HepG2 (cell line): ENCODE measurements around the gene NRSN2. TPM values are rescaled to one million over a fixed set of nuclear protein-coding genes. Genes with fewer than 3 reads are reported as not detected.

Source experiments
- ATAD3A ChIP-seq: sonication (generic); formaldehyde crosslinking; IDR thresholded peaks from 2 replicates; pipeline ENCODE4 v1.4.0; 2020; ENCODE audit warnings: missing genetic modification reagents
- BHLHE40 ChIP-seq: IDR thresholded peaks from 2 replicates; pipeline ENCODE4 v1.6.1; 2011; ENCODE audit warnings: low read length, improper control_type of control experiment
- CAMTA2 ChIP-seq: sonication (generic); formaldehyde crosslinking; IDR thresholded peaks from 2 replicates; pipeline ENCODE4 v1.4.0; 2020; ENCODE audit warnings: mild to moderate bottlenecking, missing genetic modification reagents, borderline replicate concordance
- HOXA5 ChIP-seq: sonication (generic); formaldehyde crosslinking; IDR thresholded peaks from 2 replicates; pipeline ENCODE4 v1.4.0; 2020; ENCODE audit warnings: missing genetic modification reagents
- PCBP1 ChIP-seq: fragments of 200-400 bp; formaldehyde crosslinking; IDR thresholded peaks from 2 replicates; pipeline ENCODE4 v1.6.1; 2017; ENCODE audit warnings: mild to moderate bottlenecking, low read depth, low read length, borderline replicate concordance
- SAFB2 ChIP-seq: sonication (generic); formaldehyde crosslinking; IDR thresholded peaks from 2 replicates; pipeline ENCODE4 v1.5.1; 2020; ENCODE audit warnings: missing genetic modification reagents, low read depth, mild to moderate bottlenecking, borderline replicate concordance
- SMC3 ChIP-seq: IDR thresholded peaks from 2 replicates; pipeline ENCODE4 v1.6.1; 2011; ENCODE audit warnings: low read length, improper control_type of control experiment
- ZFP41 ChIP-seq: sonication (generic); formaldehyde crosslinking; IDR thresholded peaks from 2 replicates; pipeline ENCODE4 v1.4.0; 2020; ENCODE audit warnings: mild to moderate bottlenecking, missing genetic modification reagents, borderline replicate concordance
- ZNF136 ChIP-seq: sonication (generic); formaldehyde crosslinking; IDR thresholded peaks from 2 replicates; pipeline ENCODE4 v1.8.1; 2022; ENCODE audit warnings: low read depth, mild to moderate bottlenecking, moderate library complexity, missing genetic modification reagents
- ZNF232 ChIP-seq: sonication (generic); formaldehyde crosslinking; IDR thresholded peaks from 2 replicates; pipeline ENCODE4 v1.4.0; 2020; ENCODE audit warnings: missing genetic modification reagents, borderline replicate concordance
- ZNF263 ChIP-seq: sonication (generic); formaldehyde crosslinking; IDR thresholded peaks from 2 replicates; pipeline ENCODE4 v1.4.0; 2020; ENCODE audit warnings: missing genetic modification reagents
- ZNF550 ChIP-seq: sonication (generic); formaldehyde crosslinking; IDR thresholded peaks from 2 replicates; pipeline ENCODE4 v1.4.0; 2020; ENCODE audit warnings: mild to moderate bottlenecking, missing genetic modification reagents, borderline replicate concordance
- ZNF644 ChIP-seq: IDR thresholded peaks from 2 replicates; pipeline ENCODE4 v1.6.1; 2016; ENCODE audit warnings: low read depth
- ZNF761 ChIP-seq: sonication (generic); formaldehyde crosslinking; conservative IDR thresholded peaks from 2 replicates; pipeline ENCODE4 v1.4.0; 2020; ENCODE audit warnings: mild to moderate bottlenecking, missing genetic modification reagents
- ZNF841 ChIP-seq: sonication (generic); formaldehyde crosslinking; IDR thresholded peaks from 2 replicates; pipeline ENCODE4 v1.8.1; 2023; ENCODE audit warnings: missing genetic modification reagents, borderline replicate concordance
- polyA plus RNA-seq, 8 experiments: library from polyadenylated mRNA; depleted of rRNA in 3 of 8; stranded (reverse) in 7 of 8; unstranded in 1 of 8; fragments of >200 nt; fragmentation: Illumina TruSeq in 4 of 8; extraction: Trizol in 4 of 8; gene quantifications; 2 replicates each; pipeline versions ENCODE4 v1.2.1 to v1.2.3, GENCODE V29; 2011 to 2016; ENCODE audit warnings: low read depth in 4 of 8, missing spikeins in 1 of 8, mixed read lengths in 1 of 8; ENCODE audit not compliant: insufficient read depth in 1 of 8
- total RNA-seq, 5 experiments: library from RNA; depleted of rRNA; stranded (reverse); fragments of >200 nt; fragmentation: Illumina TruSeq; extraction: Trizol; gene quantifications; 2 replicates each; pipeline ENCODE4 v1.2.3, GENCODE V29; 2016; ENCODE audit warnings: low read depth in 1 of 5
- TF ChIP-seq, protein P1 (sequence below): sonication (generic); formaldehyde crosslinking; IDR thresholded peaks from 2 replicates; pipeline ENCODE4 v1.4.0; 2020; ENCODE audit warnings: missing genetic modification reagents
- TF ChIP-seq, protein P2 (sequence below): sonication (generic); formaldehyde crosslinking; IDR thresholded peaks from 2 replicates; pipeline ENCODE4 v1.9.0; 2021; ENCODE audit warnings: missing genetic modification reagents, mild to moderate bottlenecking, borderline replicate concordance
- TF ChIP-seq, protein P3 (sequence below): fragments of 450-650 bp; IDR thresholded peaks from 2 replicates; pipeline ENCODE4 v1.6.1; 2017; ENCODE audit warnings: mild to moderate bottlenecking
- TF ChIP-seq, protein P4 (sequence below): sonication (generic); IDR thresholded peaks from 2 replicates; pipeline ENCODE4 v1.6.1; 2016; ENCODE audit warnings: low read depth, borderline replicate concordance
- TF ChIP-seq, protein P5 (sequence below): sonication (generic); formaldehyde crosslinking; IDR thresholded peaks from 2 replicates; pipeline ENCODE4 v1.8.1; 2023; ENCODE audit warnings: missing genetic modification reagents, inconsistent platforms, borderline replicate concordance

The NRSN2 gene
- total and polyA plus RNA-seq, 2 of the 13 experiments (the other 11 are each of a cell fraction or from before 2014, with no cell fraction given), result 32.3 to 49.4 TPM

DNA sequence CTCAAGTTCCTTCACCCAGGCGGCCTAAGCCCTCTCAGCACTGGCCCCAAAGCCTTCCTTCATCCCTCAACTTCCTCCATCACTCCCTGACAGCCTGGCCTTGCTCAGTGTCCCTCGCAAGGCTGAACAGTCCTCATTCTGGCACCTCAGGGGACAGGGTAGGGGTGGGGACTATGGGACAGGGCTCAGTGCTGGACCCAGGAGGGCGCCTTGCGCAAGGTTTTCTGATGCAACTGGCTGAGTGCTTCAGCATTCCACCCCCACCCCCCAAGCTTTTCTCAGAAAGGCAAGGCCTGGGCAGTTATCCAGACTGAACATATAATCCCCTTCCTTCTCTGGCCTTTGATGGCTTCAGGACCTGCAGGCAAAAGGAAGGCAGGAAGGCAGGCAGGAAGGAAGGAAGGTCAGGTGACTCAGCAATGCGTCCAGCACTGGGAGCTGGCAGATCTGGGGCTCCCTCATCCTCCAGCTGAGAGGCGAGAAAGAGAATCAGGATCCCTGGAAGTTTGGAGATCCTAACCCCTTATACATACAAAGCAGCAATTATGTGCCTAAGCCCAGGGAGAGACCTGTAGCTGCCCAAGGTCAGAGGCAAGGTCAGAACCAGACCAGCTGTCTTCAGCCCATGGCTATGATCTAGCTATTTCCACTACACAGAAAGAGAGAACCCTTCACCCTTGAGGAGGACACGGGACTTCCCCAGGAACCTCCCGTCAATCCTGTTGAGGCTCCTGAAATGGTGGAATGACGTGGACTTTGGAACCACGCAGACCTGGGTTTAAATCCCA lies 25.0 kb downstream of the NRSN2 start (continued):
- TF ChIP-seq, protein P1, sequence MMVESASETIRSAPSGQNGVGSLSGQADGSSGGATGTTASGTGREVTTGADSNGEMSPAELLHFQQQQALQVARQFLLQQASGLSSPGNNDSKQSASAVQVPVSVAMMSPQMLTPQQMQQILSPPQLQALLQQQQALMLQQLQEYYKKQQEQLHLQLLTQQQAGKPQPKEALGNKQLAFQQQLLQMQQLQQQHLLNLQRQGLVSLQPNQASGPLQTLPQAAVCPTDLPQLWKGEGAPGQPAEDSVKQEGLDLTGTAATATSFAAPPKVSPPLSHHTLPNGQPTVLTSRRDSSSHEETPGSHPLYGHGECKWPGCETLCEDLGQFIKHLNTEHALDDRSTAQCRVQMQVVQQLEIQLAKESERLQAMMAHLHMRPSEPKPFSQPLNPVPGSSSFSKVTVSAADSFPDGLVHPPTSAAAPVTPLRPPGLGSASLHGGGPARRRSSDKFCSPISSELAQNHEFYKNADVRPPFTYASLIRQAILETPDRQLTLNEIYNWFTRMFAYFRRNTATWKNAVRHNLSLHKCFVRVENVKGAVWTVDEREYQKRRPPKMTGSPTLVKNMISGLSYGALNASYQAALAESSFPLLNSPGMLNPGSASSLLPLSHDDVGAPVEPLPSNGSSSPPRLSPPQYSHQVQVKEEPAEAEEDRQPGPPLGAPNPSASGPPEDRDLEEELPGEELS, result peak; percentile 95
- peak; percentile 64 for TF ChIP-seq ZNF263 (CRISPR knock-in tag)
- 0 out of 2 replicates have a peak, but pooled peaks have one; percentile 71 for TF ChIP-seq SAFB2 (CRISPR knock-in tag)
- TF ChIP-seq ZNF761 (CRISPR knock-in tag), result peak; percentile 87; the same call in 1 of the 2 replicates
- TF ChIP-seq, protein P2, sequence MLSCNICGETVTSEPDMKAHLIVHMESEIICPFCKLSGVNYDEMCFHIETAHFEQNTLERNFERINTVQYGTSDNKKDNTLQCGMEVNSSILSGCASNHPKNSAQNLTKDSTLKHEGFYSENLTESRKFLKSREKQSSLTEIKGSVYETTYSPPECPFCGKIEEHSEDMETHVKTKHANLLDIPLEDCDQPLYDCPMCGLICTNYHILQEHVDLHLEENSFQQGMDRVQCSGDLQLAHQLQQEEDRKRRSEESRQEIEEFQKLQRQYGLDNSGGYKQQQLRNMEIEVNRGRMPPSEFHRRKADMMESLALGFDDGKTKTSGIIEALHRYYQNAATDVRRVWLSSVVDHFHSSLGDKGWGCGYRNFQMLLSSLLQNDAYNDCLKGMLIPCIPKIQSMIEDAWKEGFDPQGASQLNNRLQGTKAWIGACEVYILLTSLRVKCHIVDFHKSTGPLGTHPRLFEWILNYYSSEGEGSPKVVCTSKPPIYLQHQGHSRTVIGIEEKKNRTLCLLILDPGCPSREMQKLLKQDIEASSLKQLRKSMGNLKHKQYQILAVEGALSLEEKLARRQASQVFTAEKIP (CRISPR knock-in tag), result no peak
- TF ChIP-seq, protein P3, sequence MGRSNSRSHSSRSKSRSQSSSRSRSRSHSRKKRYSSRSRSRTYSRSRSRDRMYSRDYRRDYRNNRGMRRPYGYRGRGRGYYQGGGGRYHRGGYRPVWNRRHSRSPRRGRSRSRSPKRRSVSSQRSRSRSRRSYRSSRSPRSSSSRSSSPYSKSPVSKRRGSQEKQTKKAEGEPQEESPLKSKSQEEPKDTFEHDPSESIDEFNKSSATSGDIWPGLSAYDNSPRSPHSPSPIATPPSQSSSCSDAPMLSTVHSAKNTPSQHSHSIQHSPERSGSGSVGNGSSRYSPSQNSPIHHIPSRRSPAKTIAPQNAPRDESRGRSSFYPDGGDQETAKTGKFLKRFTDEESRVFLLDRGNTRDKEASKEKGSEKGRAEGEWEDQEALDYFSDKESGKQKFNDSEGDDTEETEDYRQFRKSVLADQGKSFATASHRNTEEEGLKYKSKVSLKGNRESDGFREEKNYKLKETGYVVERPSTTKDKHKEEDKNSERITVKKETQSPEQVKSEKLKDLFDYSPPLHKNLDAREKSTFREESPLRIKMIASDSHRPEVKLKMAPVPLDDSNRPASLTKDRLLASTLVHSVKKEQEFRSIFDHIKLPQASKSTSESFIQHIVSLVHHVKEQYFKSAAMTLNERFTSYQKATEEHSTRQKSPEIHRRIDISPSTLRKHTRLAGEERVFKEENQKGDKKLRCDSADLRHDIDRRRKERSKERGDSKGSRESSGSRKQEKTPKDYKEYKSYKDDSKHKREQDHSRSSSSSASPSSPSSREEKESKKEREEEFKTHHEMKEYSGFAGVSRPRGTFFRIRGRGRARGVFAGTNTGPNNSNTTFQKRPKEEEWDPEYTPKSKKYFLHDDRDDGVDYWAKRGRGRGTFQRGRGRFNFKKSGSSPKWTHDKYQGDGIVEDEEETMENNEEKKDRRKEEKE, result no peak
- peak; percentile 94 for TF ChIP-seq PCBP1
- TF ChIP-seq ATAD3A (CRISPR knock-in tag), result peak; percentile 39; the same call in 1 of the 2 replicates
- TF ChIP-seq ZFP41 (CRISPR knock-in tag), result no peak
- TF ChIP-seq HOXA5 (CRISPR knock-in tag), result no peak; the same call in none of the 2 replicates
- TF ChIP-seq ZNF841 (CRISPR knock-in tag), result no peak
- TF ChIP-seq, protein P4, sequence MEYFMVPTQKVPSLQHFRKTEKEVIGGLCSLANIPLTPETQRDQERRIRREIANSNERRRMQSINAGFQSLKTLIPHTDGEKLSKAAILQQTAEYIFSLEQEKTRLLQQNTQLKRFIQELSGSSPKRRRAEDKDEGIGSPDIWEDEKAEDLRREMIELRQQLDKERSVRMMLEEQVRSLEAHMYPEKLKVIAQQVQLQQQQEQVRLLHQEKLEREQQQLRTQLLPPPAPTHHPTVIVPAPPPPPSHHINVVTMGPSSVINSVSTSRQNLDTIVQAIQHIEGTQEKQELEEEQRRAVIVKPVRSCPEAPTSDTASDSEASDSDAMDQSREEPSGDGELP, result peak; percentile 87
- TF ChIP-seq ZNF232 (CRISPR knock-in tag), result peak; percentile 89; the same call in 1 of the 2 replicates
- TF ChIP-seq ZNF136, result peak; percentile 52; the same call in 1 of the 2 replicates
- 0 out of 2 replicates have a peak, but pooled peaks have one; percentile 40 for TF ChIP-seq ZNF550 (CRISPR knock-in tag)
- TF ChIP-seq BHLHE40, result peak; percentile 56; the same call in 1 of the 2 replicates
- peak; percentile 61 for TF ChIP-seq SMC3
- TF ChIP-seq, protein P5, sequence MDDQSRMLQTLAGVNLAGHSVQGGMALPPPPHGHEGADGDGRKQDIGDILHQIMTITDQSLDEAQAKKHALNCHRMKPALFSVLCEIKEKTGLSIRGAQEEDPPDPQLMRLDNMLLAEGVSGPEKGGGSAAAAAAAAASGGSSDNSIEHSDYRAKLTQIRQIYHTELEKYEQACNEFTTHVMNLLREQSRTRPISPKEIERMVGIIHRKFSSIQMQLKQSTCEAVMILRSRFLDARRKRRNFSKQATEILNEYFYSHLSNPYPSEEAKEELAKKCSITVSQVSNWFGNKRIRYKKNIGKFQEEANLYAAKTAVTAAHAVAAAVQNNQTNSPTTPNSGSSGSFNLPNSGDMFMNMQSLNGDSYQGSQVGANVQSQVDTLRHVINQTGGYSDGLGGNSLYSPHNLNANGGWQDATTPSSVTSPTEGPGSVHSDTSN, result no peak
- TF ChIP-seq CAMTA2, result peak; percentile 46; the same call in 1 of the 2 replicates
- peak; percentile 98 for TF ChIP-seq ZNF644 (CRISPR knock-in tag)
